Fibroblast of lung (primary cell): ENCODE data around the gene LINC00237. TPM values are rescaled to one million over a fixed set of nuclear protein-coding genes. Genes with fewer than 3 reads are reported as not detected.

ENCODE experiments used
- DNase-seq, 2 donors: peaks; one replicate each; pipeline versions ENCODE4 v3.0.0 to v3.0.0-alpha.2; 2010; ENCODE audit warnings: low read depth in 2 of 2
- H2AFZ ChIP-seq: 2 replicates; pipeline ENCODE4 v1.5.1; 2012; ENCODE audit warnings: low read length, control low read depth, inconsistent platforms
- H3K27ac ChIP-seq: 2 replicates; pipeline ENCODE4 v1.5.1; 2011; ENCODE audit warnings: low read length, control low read depth; ENCODE audit not compliant: insufficient read depth
- H3K27me3 ChIP-seq: 2 replicates; pipeline ENCODE4 v1.5.1; 2011; ENCODE audit warnings: mild to moderate bottlenecking, low read length; ENCODE audit not compliant: control insufficient read depth, insufficient read depth
- H3K36me3 ChIP-seq: 2 replicates; pipeline ENCODE4 v1.5.1; 2011; ENCODE audit warnings: low read length; ENCODE audit not compliant: control insufficient read depth, insufficient read depth
- H3K4me1 ChIP-seq: 2 replicates; pipeline ENCODE4 v1.5.1; 2011; ENCODE audit warnings: low read length; ENCODE audit not compliant: control insufficient read depth, insufficient read depth; ENCODE audit errors: extremely low read depth
- H3K4me2 ChIP-seq: 2 replicates; pipeline ENCODE4 v1.5.1; 2011; ENCODE audit warnings: low read length, control low read depth; ENCODE audit not compliant: insufficient read depth; ENCODE audit errors: extremely low read depth
- H3K4me3 ChIP-seq, 4 experiments: fragments of 200-600 bp in 1 of 4; sonication (generic) in 1 of 4; replicated peaks in 1 of 4; 2 replicates each; pipeline ENCODE4 v1.5.1; 2011 to 2016; ENCODE audit warnings: low read length in 4 of 4, low read depth in 3 of 4, mild to moderate bottlenecking in 3 of 4, control low read depth in 2 of 4, inconsistent platforms in 1 of 4, mixed read lengths in 1 of 4; ENCODE audit not compliant: insufficient read depth in 1 of 4; ENCODE audit errors: control extremely low read depth in 1 of 4
- H3K79me2 ChIP-seq: 2 replicates; pipeline ENCODE4 v1.5.1; 2012; ENCODE audit warnings: mild to moderate bottlenecking, low read length, inconsistent platforms; ENCODE audit not compliant: control insufficient read depth, insufficient read depth
- H3K9ac ChIP-seq: 2 replicates; pipeline ENCODE4 v1.5.1; 2011; ENCODE audit warnings: mild to moderate bottlenecking, low read length, control low read depth; ENCODE audit not compliant: insufficient read depth
- H3K9me3 ChIP-seq: 2 replicates; pipeline ENCODE4 v1.5.1; 2012; ENCODE audit warnings: low read depth, low read length; ENCODE audit not compliant: control insufficient read depth, insufficient read depth
- H4K20me1 ChIP-seq: 2 replicates; pipeline ENCODE4 v1.5.1; 2011; ENCODE audit warnings: low read length; ENCODE audit not compliant: control insufficient read depth, insufficient read depth; ENCODE audit errors: extremely low read depth
- CTCF ChIP-seq, 2 donors: IDR thresholded peaks in 1 of 2; conservative IDR thresholded peaks in 1 of 2; 1 replicate in 1 of 2; 2 replicates in 1 of 2; pipeline ENCODE4 v1.5.1; 2011 to 2012; ENCODE audit warnings: low read length in 2 of 2, control low read depth in 1 of 2, inconsistent platforms in 1 of 2, low read depth in 1 of 2, mild to moderate bottlenecking in 1 of 2
- EZH2 ChIP-seq: IDR thresholded peaks from 2 replicates; pipeline ENCODE4 v1.5.1; 2012; ENCODE audit warnings: low read length, control low read depth, mild to moderate bottlenecking; ENCODE audit errors: missing control alignments
- polyA plus RNA-seq, 2 donors: library from polyadenylated mRNA; depleted of rRNA in 1 of 2; stranded (reverse) in 1 of 2; unstranded in 1 of 2; fragments of >200 nt; gene quantifications; 2 replicates each; pipeline ENCODE4 v1.2.1, GENCODE V29; 2011 to 2012; ENCODE audit warnings: missing spikeins in 1 of 2
- total RNA-seq: library from RNA; depleted of rRNA; stranded (reverse); fragments of >200 nt; gene quantifications from 2 replicates; pipeline ENCODE4 v1.2.1, GENCODE V29; 2014

The LINC00237 gene
- total and polyA plus RNA-seq, 2 donors (not counting 1 experiment from before 2014, with no cell fraction given), result not detected

GRCh38 chr20:21101453-21101931 lies 4.7 kb downstream of the LINC00237 start:
- Histone ChIP-seq H3K4me1 (no peaks in the 10 kb centered on the region), H3K27me3 (peaks cover 73% of the 10 kb centered on the region), H3K9ac (no peak overlapping the region), H3K4me2 (peak overlapping the region; percentile 35), H3K9me3 (no peaks in the 10 kb centered on the region), H3K79me2 (no peaks in the 10 kb centered on the region), H2AFZ (no peak overlapping the region), H3K36me3 (no peaks in the 10 kb centered on the region), H4K20me1 (no peaks in the 10 kb centered on the region), H3K27ac (no peak overlapping the region), H3K4me3 (no peak overlapping the region)
- no peak for DNase-seq
- TF ChIP-seq CTCF (conservative IDR thresholded peaks at IDR 0.05 in 1 of 2, IDR thresholded peaks at IDR 0.05 in 1 of 2; ENCODE audit: low read depth in 1 of 2, low read length in 2 of 2) (no peak), EZH2 (no peak)

GRCh38 chr20:21100578-21101452 lies 5.3 kb downstream of the LINC00237 start:
- no peaks in the 10 kb centered on the region for H4K20me1 ChIP-seq
- H3K79me2 ChIP-seq, result no peaks in the 10 kb centered on the region
- no peak overlapping the region for H3K27ac ChIP-seq
- H3K9ac ChIP-seq, result no peak overlapping the region
- no peaks in the 10 kb centered on the region for H3K36me3 ChIP-seq
- H3K27me3 ChIP-seq, result peaks cover 72% of the 10 kb centered on the region
- DNase-seq, result peak in 1 of 2 donors; percentile 66
- no peak overlapping the region for H2AFZ ChIP-seq
- TF ChIP-seq EZH2, result peak; percentile 89
- TF ChIP-seq CTCF (conservative IDR thresholded peaks at IDR 0.05 in 1 of 2, IDR thresholded peaks at IDR 0.05 in 1 of 2; ENCODE audit: low read depth in 1 of 2, low read length in 2 of 2), result no peak
- H3K4me1 ChIP-seq, result no peaks in the 10 kb centered on the region
- peak overlapping the region in 2 of 4 experiments; percentile 37 for H3K4me3 ChIP-seq
- no peaks in the 10 kb centered on the region for H3K9me3 ChIP-seq
- peak overlapping the region; percentile 35 for H3K4me2 ChIP-seq

- H3K4me3 ChIP-seq, result peak overlapping the region in 2 of 4 experiments; percentile 37 to 46
- no peaks in the 10 kb centered on the region for H3K4me1 ChIP-seq
- no peak overlapping the region for H3K9ac ChIP-seq
- DNase-seq, result no peak
- no peak for TF ChIP-seq CTCF (conservative IDR thresholded peaks at IDR 0.05 in 1 of 2, IDR thresholded peaks at IDR 0.05 in 1 of 2; ENCODE audit: low read depth in 1 of 2, low read length in 2 of 2)
- TF ChIP-seq EZH2, result no peak
- H3K27me3 ChIP-seq, result peaks cover 66% of the 10 kb centered on the region
- no peaks in the 10 kb centered on the region for H3K36me3 ChIP-seq
- no peaks in the 10 kb centered on the region for H4K20me1 ChIP-seq
- no peaks in the 10 kb centered on the region for H3K9me3 ChIP-seq
- H3K4me2 ChIP-seq, result peak overlapping the region; percentile 32
- H2AFZ ChIP-seq, result no peak overlapping the region
- H3K79me2 ChIP-seq, result no peaks in the 10 kb centered on the region
- no peak overlapping the region for H3K27ac ChIP-seq
Measured at GRCh38 chr20:21099751-21100577, 6.2 kb downstream of the LINC00237 start.
